ENCODE data around the gene PARP9. TPM values are rescaled to one million over a fixed set of nuclear protein-coding genes. Genes with fewer than 3 reads are reported as not detected.
"Not testable (repeated sequence)": the region's sequence is repeated elsewhere in the genome, so short reads cannot be mapped to it uniquely, and the experiment has no call there.

Gene PARP9
- total RNA-seq, 2 donors from 2014 or later: 25.2 to 35.1 TPM

DNA sequence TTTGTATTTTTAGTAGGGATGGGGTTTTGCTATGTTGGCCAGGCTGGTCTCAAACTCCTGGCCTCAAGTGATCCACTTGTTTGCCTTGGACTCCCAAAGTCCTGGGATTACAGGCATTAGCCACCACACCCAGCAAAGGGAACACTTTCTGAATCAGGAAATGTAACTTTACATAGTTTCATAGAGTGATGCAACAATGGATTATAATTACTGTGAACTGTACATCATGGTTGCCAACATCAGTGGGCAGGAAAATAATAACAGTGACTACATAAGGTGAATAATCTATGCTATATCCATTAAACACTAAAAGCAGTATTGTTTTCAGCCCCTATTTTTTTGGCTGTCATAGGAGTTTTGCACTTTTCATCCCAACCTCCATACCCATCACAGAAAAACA, 44.4 kb downstream of the PARP9 start:
- Mint-ChIP-seq H3K4me3 (no peak overlapping the region), H3K4me1 (no peaks in the 10 kb centered on the region), H3K36me3 (ENCODE audit: low read depth) (no peaks in the 10 kb centered on the region), H3K9me3 (no peaks in the 10 kb centered on the region), H3K27me3 (no peaks in the 10 kb centered on the region), H3K27ac (no peak overlapping the region)
- no peak for ATAC-seq (replicated peaks)

DNA sequence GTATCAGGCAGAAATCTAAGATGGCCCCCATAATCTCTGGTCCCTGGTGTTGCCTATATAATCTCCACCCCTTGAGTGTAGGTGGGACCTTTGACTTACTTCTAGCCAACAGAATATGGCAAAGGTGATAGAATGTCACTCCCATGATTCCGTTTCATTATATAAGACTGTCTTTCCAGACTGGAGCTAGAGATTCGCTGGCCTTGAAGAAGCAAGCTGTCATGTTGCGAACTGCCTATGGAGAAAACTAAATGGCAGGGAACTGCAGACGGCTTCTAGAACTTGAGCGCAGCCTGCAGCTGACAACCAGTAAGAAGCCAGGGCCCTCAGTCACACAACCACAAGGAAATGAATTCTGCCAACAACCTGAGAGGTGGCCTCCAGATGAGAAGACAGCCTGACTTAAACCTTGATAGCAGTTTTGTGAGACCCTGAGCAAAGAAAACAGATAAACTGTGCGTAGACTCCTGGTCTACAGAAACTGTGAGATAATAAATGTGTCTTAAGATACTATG, 47.2 kb downstream of the PARP9 start:
- peaks cover 5% of the 10 kb centered on the region for H3K4me1 Mint-ChIP-seq
- H3K27me3 Mint-ChIP-seq: no peaks in the 10 kb centered on the region
- H3K9me3 Mint-ChIP-seq: no peaks in the 10 kb centered on the region
- H3K36me3 Mint-ChIP-seq (ENCODE audit: low read depth): no peaks in the 10 kb centered on the region
- no peak overlapping the region for H3K27ac Mint-ChIP-seq
- H3K4me3 Mint-ChIP-seq: peak overlapping the region; percentile 3
- no peak for ATAC-seq (replicated peaks)

DNA sequence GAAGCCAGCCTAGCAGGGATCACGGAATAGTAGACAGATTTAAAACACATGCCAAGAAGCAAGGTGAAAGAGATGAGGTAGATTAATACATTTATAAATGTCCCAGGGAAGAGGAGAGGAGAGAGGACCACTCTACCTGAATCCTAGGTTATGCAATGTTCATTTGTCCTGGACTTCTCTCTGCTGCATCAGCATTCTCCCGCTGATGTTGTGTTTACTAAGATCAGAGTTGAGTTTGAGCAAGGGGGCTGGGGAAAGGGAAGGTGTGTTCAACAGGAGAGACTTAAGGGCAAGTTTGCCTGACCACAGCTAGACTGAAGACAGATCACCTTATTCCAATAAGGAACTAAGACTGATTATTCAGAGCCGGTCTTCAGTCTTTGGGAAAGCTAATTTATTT, 48.2 kb downstream of the PARP9 start:
- Mint-ChIP-seq H3K36me3 (ENCODE audit: low read depth) (no peaks in the 10 kb centered on the region), H3K9me3 (no peaks in the 10 kb centered on the region), H3K27me3 (no peaks in the 10 kb centered on the region), H3K4me1 (peaks cover 15% of the 10 kb centered on the region), H3K4me3 (peak overlapping the region; percentile 3), H3K27ac (no peak overlapping the region)
- ATAC-seq (replicated peaks): no peak

DNA sequence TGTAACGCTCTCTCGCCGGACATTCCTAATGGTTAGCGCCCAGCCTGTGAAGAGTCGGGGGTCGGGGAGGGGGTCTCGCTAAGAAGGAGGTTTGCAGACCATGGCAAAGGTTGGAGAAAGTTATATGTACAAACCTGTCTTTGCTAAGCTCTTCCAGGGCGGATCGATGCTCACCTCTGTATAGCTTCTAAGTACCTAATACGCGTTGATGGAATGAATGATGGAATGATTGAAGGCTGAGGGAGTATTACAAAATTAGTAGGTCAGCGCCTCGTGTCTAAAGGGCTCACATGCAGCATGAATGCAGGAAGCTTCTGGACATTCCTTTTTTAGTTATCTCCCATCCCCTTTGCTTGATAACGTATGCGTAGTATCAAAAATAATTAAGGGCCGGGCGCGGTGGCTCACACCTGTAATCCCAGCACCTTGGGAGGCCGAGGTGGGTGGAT, 49.1 kb downstream of the PARP9 start:
- H3K4me1 Mint-ChIP-seq: peaks cover 22% of the 10 kb centered on the region
- H3K36me3 Mint-ChIP-seq (ENCODE audit: low read depth): no peaks in the 10 kb centered on the region
- peak; percentile 9 for ATAC-seq (replicated peaks)
- peak overlapping the region; percentile 65 for H3K27ac Mint-ChIP-seq
- H3K27me3 Mint-ChIP-seq: no peaks in the 10 kb centered on the region
- H3K4me3 Mint-ChIP-seq: peak overlapping the region; percentile 76
- H3K9me3 Mint-ChIP-seq: no peaks in the 10 kb centered on the region

- no peaks in the 10 kb centered on the region for H3K36me3 Mint-ChIP-seq (ENCODE audit: low read depth)
- H3K9me3 Mint-ChIP-seq: no peaks in the 10 kb centered on the region
- H3K4me3 Mint-ChIP-seq: peak within 1 kb of the TSS; percentile 76
- H3K27me3 Mint-ChIP-seq: no peaks in the 10 kb centered on the region
- H3K27ac Mint-ChIP-seq: peak within 1 kb of the TSS; percentile 65
- ATAC-seq (replicated peaks): peak; percentile 88
- H3K4me1 Mint-ChIP-seq: peaks cover 25% of the 10 kb centered on the region
Observed at GRCh38 chr3:122514123-122515019, 49.7 kb downstream of the PARP9 start, which contains the start of gene KPNA1. Gene KPNA1 (minus strand): TSS chr3:122514939. CDS start chr3:122496565, 18,374 bp downstream.

- H3K4me3 Mint-ChIP-seq: peak overlapping the region; percentile 76
- H3K36me3 Mint-ChIP-seq (ENCODE audit: low read depth): no peaks in the 10 kb centered on the region
- H3K9me3 Mint-ChIP-seq: no peaks in the 10 kb centered on the region
- H3K27me3 Mint-ChIP-seq: no peaks in the 10 kb centered on the region
- peak overlapping the region; percentile 63 for H3K27ac Mint-ChIP-seq
- H3K4me1 Mint-ChIP-seq: peaks cover 28% of the 10 kb centered on the region
- no peak for ATAC-seq (replicated peaks)
Observed at GRCh38 chr3:122513386-122514122, 50.5 kb downstream of the PARP9 start.

DNA sequence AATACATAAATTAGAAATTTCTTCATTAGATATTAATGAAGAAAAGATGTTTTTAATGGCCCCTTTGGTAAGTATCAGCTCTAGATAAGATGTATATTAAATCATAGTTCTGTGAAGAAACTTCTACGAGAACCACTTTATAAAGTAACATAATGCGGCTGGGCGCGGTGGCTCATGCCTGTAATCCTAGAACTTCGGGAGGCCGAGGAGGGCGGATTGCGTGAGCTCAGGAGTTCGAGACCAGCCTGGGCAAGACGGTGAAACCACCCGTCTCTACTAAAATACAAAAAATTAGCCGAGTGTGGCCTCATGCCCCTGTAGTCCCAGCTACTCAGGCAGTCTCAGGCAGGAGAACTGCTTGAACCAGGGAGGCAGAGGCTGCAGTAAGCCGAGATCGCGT, 51.8 kb downstream of the PARP9 start:
- Mint-ChIP-seq H3K27me3 (no peaks in the 10 kb centered on the region), H3K9me3 (no peaks in the 10 kb centered on the region), H3K4me3 (no peak overlapping the region), H3K36me3 (ENCODE audit: low read depth) (no peaks in the 10 kb centered on the region), H3K4me1 (peaks cover 32% of the 10 kb centered on the region), H3K27ac (no peak overlapping the region)
- ATAC-seq (replicated peaks): no peak

GRCh38 chr3:122510878-122511535, 53.1 kb downstream of the PARP9 start:
- Mint-ChIP-seq H3K9me3 (no peaks in the 10 kb centered on the region), H3K4me3 (peak overlapping the region; percentile 39), H3K36me3 (ENCODE audit: low read depth) (no peaks in the 10 kb centered on the region), H3K27me3 (no peaks in the 10 kb centered on the region), H3K4me1 (peaks cover 38% of the 10 kb centered on the region), H3K27ac (no peak overlapping the region)
- ATAC-seq (replicated peaks): no peak

GRCh38 chr3:122508944-122509343, 55.2 kb downstream of the PARP9 start:
- H3K36me3 Mint-ChIP-seq (ENCODE audit: low read depth); H3K9me3 Mint-ChIP-seq; H3K27ac Mint-ChIP-seq; H3K27me3 Mint-ChIP-seq; ATAC-seq (replicated peaks): not testable (repeated sequence)
- Mint-ChIP-seq H3K4me3 (peak overlapping the region; percentile 35), H3K4me1 (peaks cover 41% of the 10 kb centered on the region)

- ATAC-seq (replicated peaks): peak; percentile 98
- peak overlapping the region; percentile 35 for H3K4me3 Mint-ChIP-seq
- no peaks in the 10 kb centered on the region for H3K27me3 Mint-ChIP-seq
- no peaks in the 10 kb centered on the region for H3K9me3 Mint-ChIP-seq
- no peak overlapping the region for H3K27ac Mint-ChIP-seq
- no peaks in the 10 kb centered on the region for H3K36me3 Mint-ChIP-seq (ENCODE audit: low read depth)
- peaks cover 38% of the 10 kb centered on the region for H3K4me1 Mint-ChIP-seq
Observed at GRCh38 chr3:122508135-122508914, 55.8 kb downstream of the PARP9 start.

- no peaks in the 10 kb centered on the region for H3K9me3 Mint-ChIP-seq
- no peaks in the 10 kb centered on the region for H3K27me3 Mint-ChIP-seq
- H3K4me1 Mint-ChIP-seq: peaks cover 42% of the 10 kb centered on the region
- no peak overlapping the region for H3K27ac Mint-ChIP-seq
- H3K4me3 Mint-ChIP-seq: no peak overlapping the region
- ATAC-seq (replicated peaks): no peak
- no peaks in the 10 kb centered on the region for H3K36me3 Mint-ChIP-seq (ENCODE audit: low read depth)
Observed at GRCh38 chr3:122506450-122506849, 57.6 kb downstream of the PARP9 start.

- Mint-ChIP-seq H3K27ac (no peak overlapping the region), H3K4me3 (no peak overlapping the region), H3K9me3 (no peaks in the 10 kb centered on the region), H3K27me3 (no peaks in the 10 kb centered on the region), H3K36me3 (ENCODE audit: low read depth) (no peaks in the 10 kb centered on the region), H3K4me1 (peaks cover 42% of the 10 kb centered on the region)
- no peak for ATAC-seq (replicated peaks)
Observed at GRCh38 chr3:122505676-122506075, 58.4 kb downstream of the PARP9 start.

GRCh38 chr3:122502941-122503340, 61.2 kb downstream of the PARP9 start:
- no peak for ATAC-seq (replicated peaks)
- Mint-ChIP-seq H3K36me3 (ENCODE audit: low read depth) (no peaks in the 10 kb centered on the region), H3K4me1 (peaks cover 41% of the 10 kb centered on the region), H3K27me3 (no peaks in the 10 kb centered on the region), H3K4me3 (no peak overlapping the region), H3K9me3 (no peaks in the 10 kb centered on the region), H3K27ac (no peak overlapping the region)

GRCh38 chr3:122502139-122502538, 62.0 kb downstream of the PARP9 start:
- H3K27me3 Mint-ChIP-seq: no peaks in the 10 kb centered on the region
- H3K27ac Mint-ChIP-seq: no peak overlapping the region
- no peaks in the 10 kb centered on the region for H3K9me3 Mint-ChIP-seq
- H3K4me3 Mint-ChIP-seq: no peak overlapping the region
- peaks cover 42% of the 10 kb centered on the region for H3K4me1 Mint-ChIP-seq
- no peak for ATAC-seq (replicated peaks)
- peaks cover 2% of the 10 kb centered on the region for H3K36me3 Mint-ChIP-seq (ENCODE audit: low read depth)
